D721Med (cell line): ENCODE data around the gene MYH10.
A peak's percentile ranks its signal among the peaks of the same experiment; 100 is the strongest.

Source experiments
- DNase-seq: peaks from one replicate; pipeline ENCODE4 v3.0.0; 2011; ENCODE audit warnings: low spot score; ENCODE audit not compliant: insufficient read length
- FAIRE-seq: peaks from 2 replicates; lab custom pipeline; 2011; peaks lifted over from hg19 to GRCh38; lab: Jason Lieb, UNC
- CTCF ChIP-seq: IDR thresholded peaks from 2 replicates; pipeline ENCODE4 v1.5.1; 2012; ENCODE audit warnings: mild to moderate bottlenecking, control low read depth; ENCODE audit not compliant: insufficient read depth; ENCODE audit errors: missing control alignments

MYH10 gene

DNA sequence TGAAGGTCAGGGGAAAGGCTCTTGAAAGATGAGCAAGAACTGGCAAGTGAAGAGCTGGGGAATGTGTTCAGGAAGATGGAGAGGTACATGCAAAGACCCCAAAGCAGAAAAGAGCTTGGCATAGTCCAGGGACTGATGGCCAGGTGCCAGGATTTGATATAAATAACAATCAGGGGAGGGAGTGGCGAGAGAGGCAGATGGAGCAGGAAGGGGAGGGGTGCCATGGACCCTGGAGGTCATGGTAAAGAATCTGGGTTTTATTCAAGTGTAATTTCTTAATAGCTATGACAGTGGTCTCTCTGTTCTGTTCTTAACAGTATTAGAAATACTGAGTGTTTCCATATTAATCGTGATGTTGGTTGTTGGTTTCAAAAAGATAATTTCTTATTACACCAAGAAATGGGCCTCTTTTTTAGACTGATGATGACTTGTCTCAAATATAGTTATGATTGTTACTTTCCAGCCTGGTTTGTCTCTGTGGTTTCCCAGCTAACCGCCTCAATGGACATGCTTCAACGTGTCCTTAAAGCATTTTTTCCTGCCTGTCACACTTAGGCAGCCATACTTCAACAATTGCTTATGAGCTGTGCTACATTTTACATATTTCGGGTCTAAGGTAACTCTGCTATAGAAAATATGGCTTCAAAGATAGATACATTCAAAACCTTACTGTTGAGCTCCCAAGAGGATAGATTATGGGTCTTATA, 49.4 kb downstream of the MYH10 start:
- DNase-seq (no peak), FAIRE-seq (peak; percentile 61)
- TF ChIP-seq CTCF = no peak

GRCh38 chr17:8577868-8578267, 52.7 kb downstream of the MYH10 start:
- no peak for DNase-seq
- no peak for TF ChIP-seq CTCF
- no peak for FAIRE-seq

DNA sequence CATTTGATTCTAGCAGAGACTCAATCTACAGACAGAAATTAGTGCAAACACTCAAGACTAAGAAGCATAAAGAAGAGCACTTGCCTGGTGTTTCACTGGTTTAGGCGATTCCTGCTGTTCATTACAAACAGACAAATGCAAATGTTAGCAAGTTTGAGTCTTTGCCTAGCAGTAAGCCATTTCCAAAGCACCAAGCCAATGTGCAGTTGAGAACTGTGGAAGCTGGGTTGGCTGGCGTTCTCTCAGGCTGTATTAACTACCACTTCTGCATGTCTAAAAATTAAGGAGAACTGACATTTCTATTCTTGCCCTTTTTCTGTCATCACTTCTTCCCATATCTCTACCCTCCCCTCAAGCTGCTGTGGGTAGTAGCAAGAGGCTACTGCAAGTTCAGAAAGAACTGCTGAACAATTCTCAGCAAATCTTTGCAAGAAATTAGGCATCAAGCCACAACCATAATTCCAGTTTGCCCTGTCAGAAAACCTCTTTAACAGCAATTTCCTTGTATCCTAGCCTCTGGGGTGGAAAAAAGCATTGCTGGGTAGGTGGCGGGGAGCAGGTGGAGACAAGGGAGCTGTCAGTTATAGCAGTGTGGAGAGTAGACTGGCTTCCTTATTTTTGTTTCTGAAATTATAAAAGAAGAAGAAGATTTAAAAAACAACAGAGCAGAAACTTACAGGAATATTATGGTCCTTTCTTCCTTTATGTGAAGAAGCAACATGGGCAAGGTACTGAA, 53.8 kb downstream of the MYH10 start:
- DNase-seq = no peak
- no peak for FAIRE-seq
- no peak for TF ChIP-seq CTCF

DNA sequence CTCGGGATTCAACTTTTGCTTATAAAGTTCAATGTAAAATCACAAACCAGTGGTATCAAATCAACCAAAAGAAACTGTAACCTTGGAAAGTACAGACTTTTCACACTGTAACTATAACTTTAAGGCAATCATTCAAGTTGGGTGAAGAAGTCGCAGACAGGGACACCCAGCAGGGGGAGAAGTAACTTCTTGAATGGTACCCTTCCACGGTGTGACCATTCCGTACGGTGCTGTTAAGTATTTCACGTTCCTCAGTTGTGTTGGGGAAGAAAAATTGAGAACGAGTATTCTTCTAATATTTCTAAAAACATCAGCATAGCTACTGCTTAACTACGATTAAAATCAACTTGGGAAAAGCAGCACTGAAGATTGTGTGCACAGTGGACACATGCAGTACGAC, 55.8 kb downstream of the MYH10 start:
- no peak for DNase-seq
- TF ChIP-seq CTCF = no peak
- no peak for FAIRE-seq

- peak; percentile 21 for TF ChIP-seq CTCF
- DNase-seq (no peak), FAIRE-seq (no peak)
These were observed 57.8 kb downstream of the MYH10 start for GRCh38 chr17:8572764-8573163.

- no peak for TF ChIP-seq CTCF
- peak; percentile 38 for FAIRE-seq
- no peak for DNase-seq
These were observed 66.4 kb downstream of the MYH10 start for GRCh38 chr17:8563981-8564602.
